Trophoblast cell (in vitro differentiated cells and primary cell): ENCODE measurements around the gene MADCAM1.

Experiments
- DNase-seq, 2 donors: peaks; one replicate each; pipeline ENCODE4 v3.0.0-alpha.2; 2016
- H2AFZ ChIP-seq: 2 replicates; pipeline ENCODE4 v1.6.1; 2013; ENCODE audit warnings: low read length, moderate library complexity, mild to moderate bottlenecking; ENCODE audit not compliant: insufficient read depth, poor library complexity
- H2AK5ac ChIP-seq: 2 replicates; pipeline ENCODE4 v1.6.1; 2013; ENCODE audit warnings: mild to moderate bottlenecking, low read length
- H2BK120ac ChIP-seq: 2 replicates; pipeline ENCODE4 v1.6.1; 2013; ENCODE audit warnings: low read length, mild to moderate bottlenecking, moderate library complexity; ENCODE audit not compliant: insufficient read depth, poor library complexity
- H2BK12ac ChIP-seq: 2 replicates; pipeline ENCODE4 v1.6.1; 2013; ENCODE audit warnings: mild to moderate bottlenecking, low read length, moderate library complexity
- H2BK5ac ChIP-seq: 2 replicates; pipeline ENCODE4 v1.6.1; 2013; ENCODE audit warnings: low read length, low read depth, moderate library complexity, mild to moderate bottlenecking; ENCODE audit not compliant: poor library complexity
- H3K14ac ChIP-seq: 2 replicates; pipeline ENCODE4 v1.6.1; 2013; ENCODE audit warnings: mild to moderate bottlenecking, low read length
- H3K18ac ChIP-seq: 2 replicates; pipeline ENCODE4 v1.6.1; 2013; ENCODE audit warnings: mild to moderate bottlenecking, low read length
- H3K23ac ChIP-seq: 2 replicates; pipeline ENCODE4 v1.6.1; 2013; ENCODE audit warnings: low read length
- H3K27ac ChIP-seq: 2 replicates; pipeline ENCODE4 v1.5.1; 2013; ENCODE audit warnings: low read depth, mild to moderate bottlenecking, inconsistent platforms, low read length, moderate library complexity
- H3K27me3 ChIP-seq: 2 replicates; pipeline ENCODE4 v1.6.1; 2013; ENCODE audit warnings: inconsistent platforms, mild to moderate bottlenecking, low read length, moderate library complexity; ENCODE audit not compliant: insufficient read depth
- H3K36me3 ChIP-seq, 2 experiments: 1 replicate in 1 of 2; 2 replicates in 1 of 2; pipeline ENCODE4 v1.6.1; 2013; ENCODE audit warnings: low read length in 2 of 2, mild to moderate bottlenecking in 2 of 2, moderate library complexity in 1 of 2; ENCODE audit not compliant: insufficient read depth in 2 of 2, control insufficient read depth in 1 of 2
- H3K4ac ChIP-seq: 2 replicates; pipeline ENCODE4 v1.6.1; 2013; ENCODE audit warnings: low read depth, mild to moderate bottlenecking, low read length, moderate library complexity
- H3K4me1 ChIP-seq, 2 experiments: 1 replicate in 1 of 2; 2 replicates in 1 of 2; pipeline ENCODE4 v1.6.1; 2013; ENCODE audit warnings: low read length in 2 of 2, mild to moderate bottlenecking in 2 of 2, moderate library complexity in 1 of 2; ENCODE audit not compliant: insufficient read depth in 2 of 2, control insufficient read depth in 1 of 2
- H3K4me2 ChIP-seq: 2 replicates; pipeline ENCODE4 v1.6.1; 2013; ENCODE audit warnings: inconsistent platforms, mild to moderate bottlenecking, low read length, moderate library complexity
- H3K4me3 ChIP-seq: 2 replicates; pipeline ENCODE4 v1.5.1; 2013; ENCODE audit warnings: mild to moderate bottlenecking, low read depth, low read length, inconsistent platforms
- H3K79me1 ChIP-seq: one replicate; pipeline ENCODE4 v1.6.1; 2013; ENCODE audit warnings: low read length
- H3K79me2 ChIP-seq: 2 replicates; pipeline ENCODE4 v1.6.1; 2013; ENCODE audit warnings: low read length, mild to moderate bottlenecking; ENCODE audit not compliant: control insufficient read depth, insufficient read depth, poor library complexity
- H3K9ac ChIP-seq: 2 replicates; pipeline ENCODE4 v1.6.1; 2013; ENCODE audit warnings: mild to moderate bottlenecking, low read length
- H3K9me3 ChIP-seq: 2 replicates; pipeline ENCODE4 v1.6.1; 2013; ENCODE audit warnings: low read depth, mild to moderate bottlenecking, control low read depth, inconsistent platforms, low read length; ENCODE audit not compliant: insufficient read depth
- H4K12ac ChIP-seq: 2 replicates; pipeline ENCODE4 v1.6.1; 2013; ENCODE audit warnings: low read depth, mild to moderate bottlenecking, low read length, moderate library complexity
- H4K8ac ChIP-seq: 2 replicates; pipeline ENCODE4 v1.6.1; 2013; ENCODE audit warnings: low read depth, mild to moderate bottlenecking, low read length, moderate library complexity
- H4K91ac ChIP-seq: one replicate; pipeline ENCODE4 v1.6.1; 2013; ENCODE audit warnings: low read depth, mild to moderate bottlenecking, low read length, moderate library complexity
- WGBS: extraction: QIAGEN DNeasy Blood & Tissue Kit; methylation state at CpG from one replicate; pipeline ENCODE4 v1.1.7; 2013; ENCODE audit warnings: missing lambda C conversion rate; ENCODE audit not compliant: insufficient read length, insufficient coverage; ENCODE audit errors: extremely low coverage; 5-methylcytosine and 5-hydroxymethylcytosine counted together

MADCAM1 gene

GRCh38 chr19:501646-502045 lies 5.4 kb downstream of the MADCAM1 start:
- Histone ChIP-seq H2AK5ac (no peak overlapping the region), H4K12ac (no peak overlapping the region), H2BK5ac (no peak overlapping the region), H3K23ac (no peak overlapping the region), H3K4me2 (no peak overlapping the region), H3K9me3 (peaks cover 15% of the 10 kb centered on the region), H3K14ac (no peak overlapping the region), H3K36me3 (no peaks in the 10 kb centered on the region), H3K9ac (no peak overlapping the region), H3K79me2 (peaks cover 2% of the 10 kb centered on the region), H2AFZ (no peak overlapping the region), H3K27me3 (peaks cover 22% of the 10 kb centered on the region), H4K8ac (no peak overlapping the region), H3K4me3 (no peak overlapping the region), H2BK120ac (no peak overlapping the region), H3K4me1 (peaks cover 0 to 3% of the 10 kb centered on the region in 2 experiments), H2BK12ac (no peak overlapping the region), H3K4ac (no peak overlapping the region), H4K91ac (no peak overlapping the region), H3K18ac (no peak overlapping the region), H3K27ac (no peak overlapping the region), H3K79me1 (peaks cover 3% of the 10 kb centered on the region)
- DNase-seq: no peak
- WGBS: no CpG with 5 or more reads among the region's 17 CpGs

GRCh38 chr19:504616-505015 lies 8.3 kb downstream of the MADCAM1 start:
- no peak overlapping the region for H4K12ac ChIP-seq
- no peak overlapping the region for H3K4ac ChIP-seq
- peaks cover 11% of the 10 kb centered on the region for H3K79me1 ChIP-seq
- H3K23ac ChIP-seq: no peak overlapping the region
- H3K4me1 ChIP-seq: peaks cover 7 to 12% of the 10 kb centered on the region in 2 experiments
- no peak overlapping the region for H2BK5ac ChIP-seq
- no peak overlapping the region for H3K27ac ChIP-seq
- WGBS: no CpG with 5 or more reads among the region's 14 CpGs
- DNase-seq: no peak
- no peak overlapping the region for H3K4me3 ChIP-seq
- peaks cover 4% of the 10 kb centered on the region for H3K9me3 ChIP-seq
- H3K36me3 ChIP-seq: peaks cover 3% of the 10 kb centered on the region in 2 experiments
- H4K91ac ChIP-seq: no peak overlapping the region
- no peak overlapping the region for H3K4me2 ChIP-seq
- H3K79me2 ChIP-seq: peaks cover 5% of the 10 kb centered on the region
- no peak overlapping the region for H2AK5ac ChIP-seq
- no peak overlapping the region for H2AFZ ChIP-seq
- no peak overlapping the region for H4K8ac ChIP-seq
- peaks cover under 1% of the 10 kb centered on the region for H3K27me3 ChIP-seq
- H3K18ac ChIP-seq: no peak overlapping the region
- H2BK12ac ChIP-seq: no peak overlapping the region
- no peak overlapping the region for H2BK120ac ChIP-seq
- H3K9ac ChIP-seq: no peak overlapping the region
- no peak overlapping the region for H3K14ac ChIP-seq

- Histone ChIP-seq H2BK5ac (peak overlapping the region; percentile 68), H3K14ac (peak overlapping the region; percentile 45), H3K4ac (peak overlapping the region; percentile 60), H3K36me3 (peaks cover 3 to 5% of the 10 kb centered on the region in 2 experiments), H4K8ac (peak overlapping the region; percentile 99), H4K12ac (peak overlapping the region; percentile 98), H3K23ac (no peak overlapping the region), H3K4me3 (peak overlapping the region; percentile 76), H2BK120ac (peak overlapping the region; percentile 72), H3K18ac (peak overlapping the region; percentile 96), H3K4me1 (peaks cover 18 to 27% of the 10 kb centered on the region in 2 experiments), H3K79me2 (peaks cover 5% of the 10 kb centered on the region), H2BK12ac (no peak overlapping the region), H3K9me3 (peaks cover 2% of the 10 kb centered on the region), H3K9ac (peak overlapping the region; percentile 60), H3K27me3 (no peaks in the 10 kb centered on the region), H3K79me1 (peaks cover 17% of the 10 kb centered on the region), H3K27ac (peak overlapping the region; percentile 77), H4K91ac (peak overlapping the region; percentile 98), H3K4me2 (peak overlapping the region; percentile 98), H2AK5ac (peak overlapping the region; percentile 75), H2AFZ (peak overlapping the region; percentile 98)
- WGBS: no CpG with 5 or more reads among the region's 48 CpGs
- DNase-seq: peak; percentile 84 to 92
Observed at GRCh38 chr19:506404-507285, 10.4 kb downstream of the MADCAM1 start.

- H3K9ac ChIP-seq: peak within 1 kb of the TSS; percentile 60
- peak within 1 kb of the TSS; percentile 98 for H4K12ac ChIP-seq
- H3K4me3 ChIP-seq: peak within 1 kb of the TSS; percentile 95
- peaks cover 5% of the 10 kb centered on the region for H3K79me2 ChIP-seq
- no peak within 1 kb of the TSS for H2BK12ac ChIP-seq
- peak within 1 kb of the TSS; percentile 65 for H3K4ac ChIP-seq
- H3K18ac ChIP-seq: peak within 1 kb of the TSS; percentile 96
- H3K14ac ChIP-seq: peak within 1 kb of the TSS; percentile 98
- H4K8ac ChIP-seq: peak within 1 kb of the TSS; percentile 99
- H2BK120ac ChIP-seq: peak within 1 kb of the TSS; percentile 95
- H3K4me1 ChIP-seq: peaks cover 18 to 27% of the 10 kb centered on the region in 2 experiments
- H4K91ac ChIP-seq: peak within 1 kb of the TSS; percentile 98
- peaks cover 3% of the 10 kb centered on the region for H3K9me3 ChIP-seq
- peak within 1 kb of the TSS; percentile 95 for H2AK5ac ChIP-seq
- H3K79me1 ChIP-seq: peaks cover 17% of the 10 kb centered on the region
- peak within 1 kb of the TSS; percentile 77 for H3K27ac ChIP-seq
- peaks cover 3 to 7% of the 10 kb centered on the region in 2 experiments for H3K36me3 ChIP-seq
- DNase-seq: peak; percentile 99 to 100
- no peak within 1 kb of the TSS for H3K23ac ChIP-seq
- H3K27me3 ChIP-seq: no peaks in the 10 kb centered on the region
- peak within 1 kb of the TSS; percentile 98 for H3K4me2 ChIP-seq
- peak within 1 kb of the TSS; percentile 68 for H2BK5ac ChIP-seq
- WGBS: no CpG with 5 or more reads among the region's 81 CpGs
- H2AFZ ChIP-seq: peak within 1 kb of the TSS; percentile 98
Observed at GRCh38 chr19:507286-508203, 11.3 kb downstream of the MADCAM1 start, which contains the start of gene TPGS1. TPGS1 (plus strand) TSS chr19:507497; CDS start chr19:507507, 10 bp downstream.
